Thymus (tissue), 11 donors: ENCODE measurements around the gene EHBP1. TPM values are rescaled to one million over a fixed set of nuclear protein-coding genes. Genes with fewer than 3 reads are reported as not detected.

Source experiments
- DNase-seq, 9 donors: peaks; one replicate each; pipeline ENCODE4 v3.0.0-alpha.2; 2013; ENCODE audit warnings: low spot score in 9 of 9, low read depth in 6 of 9, missing footprints in 1 of 9
- H3K27ac ChIP-seq, 2 donors: one replicate each; pipeline ENCODE4 v1.5.1; 2013; ENCODE audit warnings: control low read depth in 1 of 2, low read depth in 1 of 2, low read length in 1 of 2, mild to moderate bottlenecking in 1 of 2, moderate library complexity in 1 of 2
- H3K27me3 ChIP-seq, 2 donors: one replicate each; pipeline ENCODE4 v1.5.1; 2013; ENCODE audit warnings: low read length in 1 of 2; ENCODE audit not compliant: control insufficient read depth in 2 of 2, insufficient read depth in 1 of 2
- H3K36me3 ChIP-seq, 2 donors: one replicate each; pipeline ENCODE4 v1.5.1; 2013; ENCODE audit warnings: low read length in 1 of 2, mild to moderate bottlenecking in 1 of 2, moderate library complexity in 1 of 2; ENCODE audit not compliant: control insufficient read depth in 2 of 2, insufficient read depth in 2 of 2
- H3K4me1 ChIP-seq, 2 donors: one replicate each; pipeline ENCODE4 v1.5.1; 2013; ENCODE audit warnings: low read length in 2 of 2; ENCODE audit not compliant: control insufficient read depth in 2 of 2, insufficient read depth in 2 of 2
- H3K4me3 ChIP-seq, 2 donors: one replicate each; pipeline ENCODE4 v1.5.1; 2013; ENCODE audit warnings: low read length in 2 of 2, control low read depth in 1 of 2, mild to moderate bottlenecking in 1 of 2
- H3K9me3 ChIP-seq, 2 donors: one replicate each; pipeline ENCODE4 v1.5.1; 2013; ENCODE audit warnings: low read length in 1 of 2, mild to moderate bottlenecking in 1 of 2; ENCODE audit not compliant: control insufficient read depth in 2 of 2, insufficient read depth in 1 of 2
- WGBS: extraction: QIAGEN DNeasy Blood & Tissue Kit; methylation state at CpG from one replicate; pipeline ENCODE4 v1.1.7; 2013; 5-methylcytosine and 5-hydroxymethylcytosine counted together
- polyA plus RNA-seq: library from polyadenylated mRNA; stranded (reverse); fragments of 200-250 nt; gene quantifications from one replicate; pipeline ENCODE4 v1.2.3, GENCODE V29; 2013
- total RNA-seq: library from RNA; stranded (reverse); fragments of 120-200 nt; gene quantifications from one replicate; pipeline ENCODE4 v1.2.4, GENCODE V29; 2013
- donor health status: healthy.

EHBP1 gene
- total and polyA plus RNA-seq, 2 donors = 11.2 to 19.5 TPM

DNA sequence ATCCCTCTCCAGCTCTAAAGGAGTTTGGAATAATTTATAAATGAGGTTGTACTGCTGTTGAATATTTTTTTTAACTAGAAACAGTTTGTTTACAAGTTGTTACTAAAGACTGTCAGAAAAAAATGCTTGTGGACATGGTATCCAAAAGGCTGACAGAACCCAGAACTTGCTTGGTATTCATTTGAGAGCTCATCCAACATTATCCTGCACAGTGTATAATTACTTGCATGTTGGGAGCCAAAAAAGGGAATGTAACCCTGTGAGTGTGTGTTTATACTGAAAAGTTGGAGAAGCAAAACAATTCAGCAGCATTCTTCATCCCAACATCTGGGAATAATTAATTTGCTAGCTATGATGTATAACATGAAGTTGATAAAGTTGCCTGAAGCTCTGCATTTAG, 42.1 kb upstream of the EHBP1 start:
- H3K4me1 ChIP-seq = peaks cover 0 to 2% of the 10 kb centered on the region in 2 donors
- no peaks in the 10 kb centered on the region for H3K36me3 ChIP-seq
- DNase-seq = no peak
- H3K27ac ChIP-seq = no peak overlapping the region
- no peaks in the 10 kb centered on the region for H3K27me3 ChIP-seq
- H3K9me3 ChIP-seq = no peaks in the 10 kb centered on the region
- H3K4me3 ChIP-seq = no peak overlapping the region

- H3K27me3 ChIP-seq = no peaks in the 10 kb centered on the region
- H3K36me3 ChIP-seq = no peaks in the 10 kb centered on the region
- H3K4me1 ChIP-seq = peaks cover 0 to 2% of the 10 kb centered on the region in 2 donors
- no peak overlapping the region for H3K27ac ChIP-seq
- DNase-seq = no peak
- no peak overlapping the region for H3K4me3 ChIP-seq
- no peaks in the 10 kb centered on the region for H3K9me3 ChIP-seq
Observed at GRCh38 chr2:62663920-62664795, 41.4 kb upstream of the EHBP1 start.

DNA sequence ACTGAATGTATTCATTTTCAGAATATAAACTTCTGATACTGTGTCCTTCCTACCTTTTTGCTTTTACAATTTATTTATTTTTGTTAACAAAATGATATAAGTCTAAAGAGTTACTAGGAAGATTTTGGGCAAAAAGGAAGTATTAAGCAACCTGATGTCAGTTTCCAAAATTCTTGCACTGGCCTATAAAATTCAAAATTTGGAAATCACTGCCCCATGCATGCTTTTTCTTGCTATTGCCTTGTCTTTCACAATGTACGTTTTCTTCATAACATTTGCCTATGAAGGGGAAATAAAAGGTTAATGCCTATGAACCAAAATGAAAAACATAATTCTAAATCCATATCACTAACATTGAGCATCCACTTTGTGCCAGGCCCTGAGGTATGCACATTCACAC, 40.1 kb upstream of the EHBP1 start:
- Histone ChIP-seq H3K27ac (no peak overlapping the region), H3K9me3 (no peaks in the 10 kb centered on the region), H3K36me3 (no peaks in the 10 kb centered on the region), H3K27me3 (no peaks in the 10 kb centered on the region), H3K4me1 (peaks cover 0 to 2% of the 10 kb centered on the region in 2 donors), H3K4me3 (no peak overlapping the region)
- no peak for DNase-seq
- 91% methylated on average over 1 of the region's 1 CpG for WGBS

DNA sequence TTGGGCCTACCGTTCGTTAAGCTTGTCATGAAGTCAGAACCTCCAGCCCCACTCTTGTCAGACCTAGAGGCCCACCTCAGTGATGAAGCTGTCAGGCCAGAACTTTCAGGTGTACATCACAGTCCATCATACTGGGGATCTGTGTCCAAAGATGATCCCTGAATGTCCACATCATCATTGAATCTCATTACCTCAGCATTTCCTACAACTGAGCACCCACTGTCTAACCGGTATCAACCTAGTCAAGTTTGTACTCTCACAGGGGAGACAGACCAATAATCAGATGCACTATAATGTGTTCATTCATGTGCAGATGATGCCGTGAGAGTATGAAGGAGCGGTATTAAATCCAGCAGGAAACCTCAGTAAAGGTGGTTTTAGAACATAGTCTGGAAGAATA, 36.3 kb upstream of the EHBP1 start:
- Histone ChIP-seq H3K9me3 (no peaks in the 10 kb centered on the region), H3K27me3 (no peaks in the 10 kb centered on the region), H3K27ac (no peak overlapping the region), H3K36me3 (no peaks in the 10 kb centered on the region), H3K4me3 (no peak overlapping the region), H3K4me1 (peaks cover 0 to 2% of the 10 kb centered on the region in 2 donors)
- DNase-seq = no peak
- WGBS = 77% methylated on average over 5 of the region's 5 CpGs

- Histone ChIP-seq H3K27ac (no peak overlapping the region), H3K27me3 (no peaks in the 10 kb centered on the region), H3K4me3 (no peak overlapping the region), H3K4me1 (no peaks in the 10 kb centered on the region), H3K9me3 (no peaks in the 10 kb centered on the region), H3K36me3 (no peaks in the 10 kb centered on the region)
- DNase-seq = no peak
- WGBS = 98% methylated on average over 1 of the region's 1 CpG
Observed at GRCh38 chr2:62672601-62673000, 32.9 kb upstream of the EHBP1 start.

GRCh38 chr2:62675062-62675461, 30.5 kb upstream of the EHBP1 start:
- Histone ChIP-seq H3K9me3 (no peaks in the 10 kb centered on the region), H3K4me3 (no peak overlapping the region), H3K4me1 (no peaks in the 10 kb centered on the region), H3K27me3 (no peaks in the 10 kb centered on the region), H3K36me3 (no peaks in the 10 kb centered on the region), H3K27ac (no peak overlapping the region)
- DNase-seq = no peak

- no peaks in the 10 kb centered on the region for H3K4me1 ChIP-seq
- DNase-seq = no peak
- 94% methylated on average over 2 of the region's 2 CpGs for WGBS
Observed at GRCh38 chr2:62685256-62685655, 20.3 kb upstream of the EHBP1 start.

GRCh38 chr2:62686012-62686685, 19.4 kb upstream of the EHBP1 start:
- no peak overlapping the region for H3K27ac ChIP-seq
- no peak overlapping the region for H3K4me3 ChIP-seq
- H3K27me3 ChIP-seq = no peaks in the 10 kb centered on the region
- no peaks in the 10 kb centered on the region for H3K36me3 ChIP-seq
- H3K4me1 ChIP-seq = no peaks in the 10 kb centered on the region
- 96% methylated on average over 4 of the region's 4 CpGs for WGBS
- no peak for DNase-seq
- H3K9me3 ChIP-seq = no peaks in the 10 kb centered on the region

More at GRCh38 chr2:62685256-62685655, 20.3 kb upstream of the EHBP1 start:
- Histone ChIP-seq H3K36me3 (no peaks in the 10 kb centered on the region), H3K27me3 (no peaks in the 10 kb centered on the region), H3K4me3 (no peak overlapping the region), H3K27ac (no peak overlapping the region), H3K9me3 (no peaks in the 10 kb centered on the region)

DNA sequence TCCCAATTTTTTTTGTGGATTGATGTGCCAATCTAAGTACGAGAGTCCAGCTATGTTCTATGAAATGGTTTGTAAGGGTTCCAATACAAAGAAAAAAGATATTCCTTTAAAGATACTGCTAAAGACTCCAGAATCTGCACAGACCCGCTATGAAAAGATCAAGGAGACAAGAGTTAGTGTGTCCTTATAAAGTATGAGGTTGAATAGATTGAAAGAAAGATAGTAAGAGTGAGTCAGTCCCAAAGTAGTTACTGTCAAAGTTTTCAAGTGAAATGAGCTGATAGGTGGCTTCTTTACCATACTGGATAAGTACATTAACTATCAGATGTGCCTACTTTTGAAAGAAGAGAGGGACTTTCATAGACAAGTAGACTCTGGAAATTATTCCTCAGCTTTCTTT, 17.9 kb upstream of the EHBP1 start:
- Histone ChIP-seq H3K4me1 (no peaks in the 10 kb centered on the region), H3K4me3 (no peak overlapping the region), H3K27me3 (no peaks in the 10 kb centered on the region), H3K27ac (no peak overlapping the region), H3K9me3 (no peaks in the 10 kb centered on the region), H3K36me3 (no peaks in the 10 kb centered on the region)
- 93% methylated on average over 2 of the region's 2 CpGs for WGBS
- no peak for DNase-seq
